A549 (cell line): ENCODE results near the gene AURKB. TPM values are rescaled to one million over a fixed set of nuclear protein-coding genes. Genes with fewer than 3 reads are reported as not detected.

Experiments used
- BHLHE40 ChIP-seq: IDR thresholded peaks from 2 replicates; pipeline ENCODE4 v1.6.1; 2012; ENCODE audit warnings: low read depth, low read length, inconsistent platforms
- CBX2 ChIP-seq: fragments of 200-600 bp; sonication (generic); IDR thresholded peaks from 2 replicates; pipeline ENCODE4 v1.6.1; 2016; ENCODE audit warnings: low read depth, mild to moderate bottlenecking, borderline replicate concordance
- CEBPB ChIP-seq, 2 experiments: fragments of >200 bp in 1 of 2; sonication (Bioruptor Twin) in 1 of 2; formaldehyde crosslinking in 1 of 2; IDR thresholded peaks; 2 replicates each; pipeline ENCODE4 v1.6.1; 2012 to 2016
- CHD2 ChIP-seq: fragments of 150-350 bp; IDR thresholded peaks from 2 replicates; pipeline ENCODE4 v1.6.1; 2014; ENCODE audit warnings: low read length; ENCODE audit not compliant: partially characterized antibody
- CHD4 ChIP-seq: fragments of 200-600 bp; sonication (generic); IDR thresholded peaks from 2 replicates; pipeline ENCODE4 v1.6.1; 2016; ENCODE audit warnings: antibody characterized with exemption, mild to moderate bottlenecking, borderline replicate concordance
- E2F6 ChIP-seq: IDR thresholded peaks from 2 replicates; pipeline ENCODE4 v1.6.1; 2012; ENCODE audit warnings: low read depth, borderline replicate concordance
- EHF ChIP-seq: fragments of 250-450 bp; sonication (Bioruptor Pico); IDR thresholded peaks from 2 replicates; pipeline ENCODE4 v1.5.0; 2020; ENCODE audit warnings: mild to moderate bottlenecking
- EHMT2 ChIP-seq: fragments of 200-600 bp; sonication (generic); IDR thresholded peaks from 2 replicates; pipeline ENCODE4 v1.6.1; 2016; ENCODE audit warnings: antibody characterized with exemption, low read depth, mild to moderate bottlenecking, moderate library complexity
- ELK1 ChIP-seq: fragments of 150-350 bp; IDR thresholded peaks from 2 replicates; pipeline ENCODE4 v1.6.1; 2014; ENCODE audit warnings: low read depth, mild to moderate bottlenecking, low read length
- EP300 ChIP-seq, 2 experiments: fragments of >200 bp; sonication (Bioruptor Twin); formaldehyde crosslinking; IDR thresholded peaks; 2 replicates in 1 of 2; 3 replicates in 1 of 2; pipeline ENCODE4 v1.6.1; 2016 to 2017
- ESRRA ChIP-seq: fragments of 150-350 bp; IDR thresholded peaks from 2 replicates; pipeline ENCODE4 v1.6.1; 2014; ENCODE audit warnings: mild to moderate bottlenecking, low read length, borderline replicate concordance
- FOSB ChIP-seq: fragments of 250-450 bp; sonication (Bioruptor Pico); IDR thresholded peaks from 2 replicates; pipeline ENCODE4 v1.5.0; 2020; ENCODE audit warnings: mild to moderate bottlenecking, moderate library complexity
- FOSL2 ChIP-seq, 2 experiments: fragments of 450-650 bp in 1 of 2; fragments of >200 bp in 1 of 2; sonication (Bioruptor Twin) in 1 of 2; formaldehyde crosslinking; IDR thresholded peaks; 2 replicates each; pipeline versions ENCODE4 v1.5.0 to v1.6.1; 2016 to 2020; ENCODE audit warnings: mild to moderate bottlenecking in 1 of 2, moderate library complexity in 1 of 2
- GATA3 ChIP-seq: IDR thresholded peaks from 2 replicates; pipeline ENCODE4 v1.6.1; 2012; ENCODE audit warnings: borderline replicate concordance
- HDAC2 ChIP-seq: fragments of 200-600 bp; sonication (generic); IDR thresholded peaks from 2 replicates; pipeline ENCODE4 v1.6.1; 2016
- HEYL ChIP-seq: fragments of 250-450 bp; sonication (Bioruptor Pico); IDR thresholded peaks from 2 replicates; pipeline ENCODE4 v1.8.0; 2021; ENCODE audit warnings: mild to moderate bottlenecking, moderate library complexity
- HOXA7 ChIP-seq: fragments of 250-450 bp; sonication (Bioruptor Pico); IDR thresholded peaks from 2 replicates; pipeline ENCODE4 v1.5.0; 2020; ENCODE audit warnings: mild to moderate bottlenecking, moderate library complexity
- HOXB13 ChIP-seq: fragments of 250-450 bp; sonication (Bioruptor Pico); IDR thresholded peaks from 2 replicates; pipeline ENCODE4 v1.5.0; 2020; ENCODE audit warnings: low read depth, mild to moderate bottlenecking, moderate library complexity
- HOXB5 ChIP-seq: fragments of 250-450 bp; sonication (Bioruptor Pico); IDR thresholded peaks from 2 replicates; pipeline ENCODE4 v1.5.0; 2020; ENCODE audit warnings: mild to moderate bottlenecking, moderate library complexity
- JUNB ChIP-seq: fragments of >200 bp; sonication (Bioruptor Twin); formaldehyde crosslinking; IDR thresholded peaks from 2 replicates; pipeline ENCODE4 v1.6.1; 2016
- KDM1A ChIP-seq: fragments of 200-600 bp; sonication (generic); IDR thresholded peaks from 2 replicates; pipeline ENCODE4 v1.6.1; 2016; ENCODE audit warnings: low read depth, mild to moderate bottlenecking
- KDM5A ChIP-seq: fragments of 200-600 bp; sonication (generic); IDR thresholded peaks from 2 replicates; pipeline ENCODE4 v1.6.1; 2016; ENCODE audit warnings: antibody characterized with exemption, mild to moderate bottlenecking
- MAFK ChIP-seq: fragments of 450-650 bp; IDR thresholded peaks from 2 replicates; pipeline ENCODE4 v1.6.1; 2014; ENCODE audit not compliant: partially characterized antibody
- MAZ ChIP-seq: fragments of 150-350 bp; IDR thresholded peaks from 2 replicates; pipeline ENCODE4 v1.6.1; 2014; ENCODE audit warnings: antibody characterized with exemption, low read depth, low read length, borderline replicate concordance
- MYC ChIP-seq: IDR thresholded peaks from 2 replicates; pipeline ENCODE4 v1.6.1; 2012; ENCODE audit warnings: mild to moderate bottlenecking, inconsistent platforms, low read length, improper control_type of control experiment, borderline replicate concordance
- NPAS2 ChIP-seq: fragments of 250-450 bp; sonication (Bioruptor Pico); IDR thresholded peaks from 2 replicates; pipeline ENCODE4 v1.8.0; 2022; ENCODE audit warnings: mild to moderate bottlenecking, moderate library complexity, borderline replicate concordance
- NR3C1 ChIP-seq: fragments of >200 bp; sonication (Bioruptor Twin); formaldehyde crosslinking; IDR thresholded peaks from 3 replicates; pipeline ENCODE4 v1.6.1; 2017
- PHF8 ChIP-seq: fragments of 200-600 bp; sonication (generic); IDR thresholded peaks from 2 replicates; pipeline ENCODE4 v1.6.1; 2016; ENCODE audit warnings: low read depth, mild to moderate bottlenecking, antibody characterized with exemption, moderate library complexity, borderline replicate concordance
- POLR2A ChIP-seq: IDR thresholded peaks from 2 replicates; pipeline ENCODE4 v1.6.1; 2012; ENCODE audit warnings: mild to moderate bottlenecking, low read length
- POLR2AphosphoS2 ChIP-seq: conservative IDR thresholded peaks from 2 replicates; pipeline ENCODE4 v1.6.1; 2012; ENCODE audit warnings: low read length, improper control_type of control experiment, inconsistent platforms
- RAD21 ChIP-seq, 2 experiments: fragments of >200 bp in 1 of 2; sonication (Bioruptor Twin) in 1 of 2; formaldehyde crosslinking in 1 of 2; IDR thresholded peaks in 1 of 2; conservative IDR thresholded peaks in 1 of 2; 2 replicates in 1 of 2; 3 replicates in 1 of 2; pipeline ENCODE4 v1.6.1; 2012 to 2018; ENCODE audit warnings: inconsistent platforms in 1 of 2
- RARB ChIP-seq: fragments of 250-450 bp; sonication (Bioruptor Pico); IDR thresholded peaks from 2 replicates; pipeline ENCODE4 v1.8.0; 2021; ENCODE audit warnings: mild to moderate bottlenecking, moderate library complexity
- RNF2 ChIP-seq: fragments of 200-600 bp; sonication (generic); IDR thresholded peaks from 2 replicates; pipeline ENCODE4 v1.6.1; 2016; ENCODE audit warnings: low read depth, mild to moderate bottlenecking, antibody characterized with exemption, moderate library complexity, borderline replicate concordance
- SMC3 ChIP-seq: fragments of >200 bp; sonication (Bioruptor Twin); formaldehyde crosslinking; IDR thresholded peaks from 3 replicates; pipeline ENCODE4 v1.6.1; 2018; ENCODE audit warnings: inconsistent platforms
- SREBF2 ChIP-seq: fragments of 450-650 bp; IDR thresholded peaks from 2 replicates; pipeline ENCODE4 v1.6.1; 2014; ENCODE audit warnings: mild to moderate bottlenecking, moderate library complexity
- TFCP2L1 ChIP-seq: fragments of 250-450 bp; sonication (Bioruptor Pico); IDR thresholded peaks from 2 replicates; pipeline ENCODE4 v1.5.0; 2021; ENCODE audit warnings: mild to moderate bottlenecking
- TP53 ChIP-seq: fragments of 250-450 bp; sonication (Bioruptor Pico); IDR thresholded peaks from 2 replicates; pipeline ENCODE4 v1.5.0; 2021; ENCODE audit warnings: mild to moderate bottlenecking, moderate library complexity
- ZNF302 ChIP-seq: fragments of 250-450 bp; sonication (Bioruptor Pico); IDR thresholded peaks from 2 replicates; pipeline ENCODE4 v1.9.0; 2021; ENCODE audit warnings: inconsistent platforms, mild to moderate bottlenecking, moderate library complexity
- ZSCAN20 ChIP-seq: fragments of 250-450 bp; sonication (Bioruptor Pico); IDR thresholded peaks from 2 replicates; pipeline ENCODE4 v1.8.0; 2022; ENCODE audit warnings: mild to moderate bottlenecking, moderate library complexity
- polyA plus RNA-seq, 4 experiments: library from polyadenylated mRNA; depleted of rRNA in 3 of 4; stranded (reverse); fragments of >200 nt; fragmentation: RNase III in 1 of 4; extraction: RNeasy Plus Mini Kit Qiagen cat#74134 plus additional on column Dnase treatment in 1 of 4; gene quantifications; 2 replicates in 3 of 4; 3 replicates in 1 of 4; pipeline ENCODE4 v1.2.3, GENCODE V29; 2011 to 2017
- TF ChIP-seq, protein P1 (sequence below): IDR thresholded peaks from 2 replicates; pipeline ENCODE4 v1.6.1; 2012
- TF ChIP-seq, protein P2 (sequence below): fragments of >200 bp; sonication (Bioruptor Twin); formaldehyde crosslinking; IDR thresholded peaks from 2 replicates; pipeline ENCODE4 v1.6.1; 2016
- TF ChIP-seq, protein P3 (sequence below): fragments of 450-650 bp; IDR thresholded peaks from 2 replicates; pipeline ENCODE4 v1.6.1; 2014; ENCODE audit warnings: antibody characterized with exemption

The AURKB gene
- polyA plus RNA-seq, 2 of the 4 experiments (the other 2 are of a cell fraction) = 51.0 to 130 TPM

GRCh38 chr17:8223356-8224126, 13.2 kb upstream of the AURKB start (continued):
- peak; percentile 17; the same call in 1 of the 2 replicates for TF ChIP-seq PHF8
- no peak for TF ChIP-seq SMC3
- TF ChIP-seq ZNF302 (CRISPR knock-in tag) = 0 out of 2 replicates have a peak, but pooled peaks have one; percentile 30
- no peak for TF ChIP-seq CHD4
- no peak for TF ChIP-seq ELK1
- TF ChIP-seq RAD21 (conservative IDR thresholded peaks at IDR 0.05 in 1 of 2, IDR thresholded peaks at IDR 0.05 in 1 of 2) = peak in 1 of 2 experiments; percentile 39; a peak in 1 of 5 replicates
- TF ChIP-seq POLR2AphosphoS2 = no peak
- no peak for TF ChIP-seq CBX2
- no peak for TF ChIP-seq CEBPB (IDR thresholded peaks at IDR 0.05)
- no peak for TF ChIP-seq KDM1A
- TF ChIP-seq TP53 = 0 out of 2 replicates have a peak, but pooled peaks have one; percentile 60
- TF ChIP-seq, protein P1, sequence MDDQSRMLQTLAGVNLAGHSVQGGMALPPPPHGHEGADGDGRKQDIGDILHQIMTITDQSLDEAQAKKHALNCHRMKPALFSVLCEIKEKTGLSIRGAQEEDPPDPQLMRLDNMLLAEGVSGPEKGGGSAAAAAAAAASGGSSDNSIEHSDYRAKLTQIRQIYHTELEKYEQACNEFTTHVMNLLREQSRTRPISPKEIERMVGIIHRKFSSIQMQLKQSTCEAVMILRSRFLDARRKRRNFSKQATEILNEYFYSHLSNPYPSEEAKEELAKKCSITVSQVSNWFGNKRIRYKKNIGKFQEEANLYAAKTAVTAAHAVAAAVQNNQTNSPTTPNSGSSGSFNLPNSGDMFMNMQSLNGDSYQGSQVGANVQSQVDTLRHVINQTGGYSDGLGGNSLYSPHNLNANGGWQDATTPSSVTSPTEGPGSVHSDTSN = no peak
- TF ChIP-seq, protein P2, sequence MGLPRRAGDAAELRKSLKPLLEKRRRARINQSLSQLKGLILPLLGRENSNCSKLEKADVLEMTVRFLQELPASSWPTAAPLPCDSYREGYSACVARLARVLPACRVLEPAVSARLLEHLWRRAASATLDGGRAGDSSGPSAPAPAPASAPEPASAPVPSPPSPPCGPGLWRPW = no peak
- no peak for TF ChIP-seq SREBF2
- no peak for TF ChIP-seq GATA3
- TF ChIP-seq POLR2A = peak; percentile 4; the same call in 1 of the 2 replicates
- TF ChIP-seq RARB (CRISPR knock-in tag) = no peak
- no peak for TF ChIP-seq FOSL2 (IDR thresholded peaks at IDR 0.05)
- TF ChIP-seq FOSL2 (CRISPR knock-in tag; IDR thresholded peaks at IDR 0.05) = no peak
- TF ChIP-seq JUNB = no peak
- peak; percentile 21; the same call in 1 of the 2 replicates for TF ChIP-seq EHF (CRISPR knock-in tag)
- peak; percentile 66; the same call in 1 of the 2 replicates for TF ChIP-seq HOXB13 (CRISPR knock-in tag)
- TF ChIP-seq BHLHE40 = no peak
- no peak; the same call in 1 of the 2 replicates for TF ChIP-seq HDAC2
- TF ChIP-seq HEYL = peak; percentile 75; the same call in 1 of the 2 replicates
- no peak for TF ChIP-seq NR3C1
- TF ChIP-seq TFCP2L1 = no peak
- TF ChIP-seq MYC = no peak; the same call in none of the 2 replicates
- 0 out of 2 replicates have a peak, but pooled peaks have one; percentile 57 for TF ChIP-seq MAZ
- no peak for TF ChIP-seq EP300 (IDR thresholded peaks at IDR 0.05)
- no peak for TF ChIP-seq KDM5A
- peak; percentile 47; the same call in 1 of the 2 replicates for TF ChIP-seq HOXA7
- TF ChIP-seq, protein P3, sequence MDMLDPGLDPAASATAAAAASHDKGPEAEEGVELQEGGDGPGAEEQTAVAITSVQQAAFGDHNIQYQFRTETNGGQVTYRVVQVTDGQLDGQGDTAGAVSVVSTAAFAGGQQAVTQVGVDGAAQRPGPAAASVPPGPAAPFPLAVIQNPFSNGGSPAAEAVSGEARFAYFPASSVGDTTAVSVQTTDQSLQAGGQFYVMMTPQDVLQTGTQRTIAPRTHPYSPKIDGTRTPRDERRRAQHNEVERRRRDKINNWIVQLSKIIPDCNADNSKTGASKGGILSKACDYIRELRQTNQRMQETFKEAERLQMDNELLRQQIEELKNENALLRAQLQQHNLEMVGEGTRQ = no peak; the same call in 1 of the 2 replicates
- no peak for TF ChIP-seq ESRRA
- peak; percentile 58 for TF ChIP-seq FOSB
- no peak for TF ChIP-seq MAFK
- peak; percentile 83 for TF ChIP-seq E2F6
- TF ChIP-seq EHMT2 = no peak
- TF ChIP-seq HOXB5 (CRISPR knock-in tag) = peak; percentile 76
- no peak for TF ChIP-seq ZSCAN20 (CRISPR knock-in tag)
- TF ChIP-seq NPAS2 = no peak
- TF ChIP-seq RNF2 = no peak
- TF ChIP-seq CHD2 = no peak
